GM21576 (cell line): Measurements from ENCODE around the gene ABTB2.

Experiments used
- ATAC-seq: cut with Tn5 transposase; IDR thresholded peaks from one replicate; pipeline ENCODE4 v1.9.1; 2021; ENCODE audit warnings: mild to moderate bottlenecking, moderate library complexity; ENCODE audit not compliant: unreplicated experiment

Gene ABTB2

GRCh38 chr11:34132261-34132965, 225.4 kb downstream of the ABTB2 start:
- no peak for ATAC-seq

DNA sequence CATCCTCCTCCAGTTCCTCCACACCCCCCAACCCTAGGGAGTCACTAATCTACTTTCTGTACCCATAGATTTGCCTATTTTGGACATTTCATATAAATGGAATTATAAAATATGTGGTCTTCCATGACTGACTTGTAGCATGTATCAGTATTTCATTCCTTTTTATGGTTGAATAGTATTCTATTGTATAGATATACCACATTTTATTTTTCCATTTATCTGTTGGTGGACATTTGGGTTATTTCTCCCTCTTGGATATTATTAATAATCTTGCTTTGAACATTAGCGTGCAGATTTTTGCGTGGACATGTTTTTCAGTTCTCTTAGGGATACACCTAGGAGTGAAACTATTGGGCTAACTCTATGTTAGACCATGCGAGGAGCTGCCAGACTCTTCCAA, 229.0 kb downstream of the ABTB2 start:
- ATAC-seq, result no peak

GRCh38 chr11:34126959-34127848, 230.6 kb downstream of the ABTB2 start:
- no peak for ATAC-seq

DNA sequence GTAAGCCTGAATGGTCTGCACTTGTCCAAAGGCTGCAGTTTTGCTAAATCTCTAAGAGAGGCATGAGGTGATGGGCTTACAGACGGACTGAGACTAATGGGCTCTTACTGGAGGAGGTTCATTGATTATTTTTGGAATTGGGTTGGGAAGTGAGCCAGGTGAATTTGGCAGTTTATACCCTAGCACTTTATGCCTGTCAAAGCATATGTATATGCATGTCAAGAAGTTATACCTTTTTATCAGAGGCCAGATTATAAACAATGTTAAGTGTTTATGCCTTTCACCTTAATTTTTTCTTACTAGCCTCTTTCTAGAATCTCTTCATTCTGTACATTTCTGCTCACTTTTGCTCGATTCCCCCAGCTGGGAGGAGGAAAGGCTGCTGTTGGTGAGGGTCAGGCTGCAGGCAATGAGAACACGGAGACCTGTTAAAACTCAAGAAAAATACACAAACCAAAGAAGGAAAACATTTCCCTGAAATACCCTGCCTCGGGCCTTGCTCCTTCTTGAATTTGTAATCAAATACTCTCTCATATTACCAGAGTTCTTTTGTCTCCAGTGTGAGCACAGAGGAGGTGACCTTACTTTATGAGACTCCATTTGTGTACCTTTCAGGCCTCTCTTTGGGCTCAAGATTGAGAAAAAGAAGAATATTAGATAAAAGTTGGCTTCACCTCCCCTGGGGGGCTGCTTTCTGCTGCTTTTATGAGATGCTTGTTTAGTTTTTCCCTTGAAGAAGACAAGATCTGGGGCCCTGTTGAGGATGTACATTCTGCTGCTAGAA, 232.7 kb downstream of the ABTB2 start:
- ATAC-seq, result no peak

- no peak for ATAC-seq
These were observed 237.2 kb downstream of the ABTB2 start for GRCh38 chr11:34120651-34121050.

DNA sequence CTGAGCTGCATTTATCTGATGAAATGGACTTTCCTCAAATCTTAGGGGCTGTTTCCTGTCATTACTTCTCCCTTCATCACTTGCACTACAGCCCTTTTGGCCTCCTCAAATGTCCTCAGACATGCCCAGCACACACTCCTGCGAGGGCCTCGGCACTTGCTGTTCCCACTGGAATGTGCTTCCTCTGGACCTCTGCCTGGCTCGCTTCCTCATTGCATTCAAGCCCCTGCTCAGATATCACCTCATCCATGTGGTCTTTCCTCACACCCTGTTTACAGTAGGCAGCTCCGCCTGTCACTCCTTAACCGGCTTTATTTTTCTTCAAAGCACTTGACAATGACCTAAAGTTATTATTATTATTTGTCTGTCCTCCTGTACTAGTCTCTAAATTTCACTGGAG, 243.3 kb downstream of the ABTB2 start:
- no peak for ATAC-seq

DNA sequence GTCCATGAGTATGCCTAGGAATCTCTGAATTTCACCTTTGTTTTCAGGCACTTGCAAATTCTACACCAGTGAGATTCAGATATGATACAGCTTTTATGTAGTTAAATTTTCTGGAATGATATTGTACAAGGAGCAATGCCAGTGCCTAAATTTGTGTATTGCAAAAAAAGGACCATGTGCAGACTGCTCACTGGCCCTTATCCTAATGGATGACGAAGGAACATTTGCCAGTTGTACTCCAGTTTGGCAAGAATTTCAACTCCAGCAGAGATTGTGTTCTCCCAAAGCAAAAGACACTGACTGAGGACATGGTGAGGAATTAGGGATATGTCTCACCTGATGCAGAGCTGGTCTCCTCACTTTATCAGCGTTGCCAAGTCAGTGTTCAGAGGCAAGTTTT, 243.8 kb downstream of the ABTB2 start:
- no peak for ATAC-seq

GRCh38 chr11:34111722-34112270, 246.0 kb downstream of the ABTB2 start:
- no peak for ATAC-seq

GRCh38 chr11:34105957-34106504, 251.8 kb downstream of the ABTB2 start:
- ATAC-seq, result no peak

DNA sequence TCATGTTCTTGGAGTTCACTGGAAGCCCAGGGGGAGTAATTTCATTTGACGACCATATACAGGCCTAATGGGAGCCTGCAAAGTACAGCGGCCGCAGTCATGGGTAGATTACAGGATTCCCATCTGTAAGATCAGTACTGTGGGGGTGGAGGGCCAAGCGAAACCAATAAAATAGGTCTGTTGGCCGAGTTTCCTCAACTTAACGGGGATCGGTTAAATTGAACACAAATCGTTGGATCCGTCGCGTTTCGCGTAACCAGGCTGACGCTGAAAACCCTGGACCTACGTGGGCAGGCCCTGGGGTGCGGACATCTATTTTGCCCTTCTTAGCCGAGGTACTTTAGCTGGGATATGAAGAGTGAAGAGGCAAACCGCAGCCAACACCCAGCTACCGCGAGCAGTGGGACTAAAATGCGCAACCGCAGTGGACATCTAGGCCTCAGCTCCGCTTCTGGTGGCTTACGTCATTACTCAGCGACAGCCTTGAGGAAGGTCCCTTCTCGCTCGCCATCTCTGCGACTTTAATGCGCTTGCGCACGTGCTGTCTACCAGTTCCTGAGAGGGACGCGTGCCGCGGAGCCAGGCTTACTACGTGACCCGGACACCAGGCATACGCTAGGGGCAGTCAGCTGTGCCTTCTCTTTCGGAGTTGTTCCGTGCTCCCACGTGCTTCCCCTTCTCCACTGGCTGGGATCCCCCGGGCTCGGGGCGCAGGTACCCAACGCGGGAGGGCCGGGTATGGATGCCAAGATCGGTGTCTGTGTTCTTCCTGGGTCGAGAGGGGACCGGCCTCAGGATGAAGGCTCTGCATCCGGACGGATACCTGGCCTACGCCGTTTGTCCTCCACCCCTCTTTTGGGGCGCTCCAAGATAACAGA, 252.5 kb downstream of the ABTB2 start, which contains the start of gene NAT10:
NAT10 (plus strand) TSS at position 551 of the 878 bp plus-strand sequence. CDS start 2,597 bp downstream, outside the sequence.
- peak; percentile 89 for ATAC-seq

DNA sequence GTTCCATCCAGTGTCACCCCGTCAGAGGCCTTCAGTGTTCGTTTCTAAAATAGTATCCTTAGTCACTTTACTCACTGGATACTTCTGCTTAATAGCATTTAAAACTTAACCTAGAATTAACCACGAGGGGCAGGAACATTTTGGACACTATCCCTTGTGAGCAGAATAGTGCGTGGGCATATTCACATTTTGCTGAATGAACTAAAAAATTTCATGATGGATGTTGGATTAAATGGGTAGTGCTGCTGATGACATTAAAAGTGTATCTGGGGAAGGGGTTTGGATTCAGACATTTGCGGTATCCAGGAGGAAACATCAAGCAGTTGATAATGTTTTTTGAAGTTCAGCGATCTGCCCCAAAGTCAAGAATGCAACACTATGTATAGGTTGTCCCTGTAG, 253.1 kb downstream of the ABTB2 start:
- ATAC-seq, result no peak
